Osteoblast (primary cell): ENCODE results near the gene SKOR2. TPM values are rescaled to one million over a fixed set of nuclear protein-coding genes. Genes with fewer than 3 reads are reported as not detected.

ENCODE experiments used
- DNase-seq: peaks from one replicate; pipeline ENCODE4 v3.0.0; 2011; ENCODE audit warnings: low spot score, mixed read lengths; ENCODE audit not compliant: insufficient read length; ENCODE audit errors: missing footprints
- H2AFZ ChIP-seq: 2 replicates; pipeline ENCODE4 v1.6.0; 2011; ENCODE audit warnings: mild to moderate bottlenecking, low read length
- H3K27ac ChIP-seq: 2 replicates; pipeline ENCODE4 v1.5.1; 2011; ENCODE audit warnings: mild to moderate bottlenecking, low read depth, low read length, moderate library complexity
- H3K27me3 ChIP-seq: 2 replicates; pipeline ENCODE4 v1.6.0; 2012; ENCODE audit warnings: mild to moderate bottlenecking, control low read depth, inconsistent platforms, low read length, moderate library complexity; ENCODE audit not compliant: insufficient read depth
- H3K36me3 ChIP-seq: 2 replicates; pipeline ENCODE4 v1.5.1; 2011; ENCODE audit warnings: mild to moderate bottlenecking, low read length, control low read depth, moderate library complexity; ENCODE audit not compliant: insufficient read depth
- H3K4me1 ChIP-seq: 2 replicates; pipeline ENCODE4 v1.5.1; 2011; ENCODE audit warnings: mild to moderate bottlenecking, low read length, control low read depth, moderate library complexity; ENCODE audit not compliant: insufficient read depth
- H3K4me2 ChIP-seq: 2 replicates; pipeline ENCODE4 v1.6.0; 2011; ENCODE audit warnings: mild to moderate bottlenecking, low read length; ENCODE audit not compliant: insufficient read depth
- H3K4me3 ChIP-seq: fragments of 200-600 bp; sonication (generic); 3 replicates; pipeline ENCODE4 v1.5.1; 2012; ENCODE audit warnings: mild to moderate bottlenecking, low read length, inconsistent platforms; ENCODE audit not compliant: insufficient read depth
- H3K79me2 ChIP-seq: 2 replicates; pipeline ENCODE4 v1.6.0; 2012; ENCODE audit warnings: mild to moderate bottlenecking, low read length, control low read depth, inconsistent platforms; ENCODE audit not compliant: insufficient read depth
- H3K9me3 ChIP-seq: 2 replicates; pipeline ENCODE4 v1.5.1; 2011; ENCODE audit warnings: low read depth, low read length, control low read depth
- H4K20me1 ChIP-seq: 2 replicates; pipeline ENCODE4 v1.6.0; 2012; ENCODE audit warnings: mild to moderate bottlenecking, low read length, control low read depth; ENCODE audit not compliant: insufficient read depth
- total RNA-seq: library from RNA; depleted of rRNA; stranded (reverse); fragments of >200 nt; gene quantifications from 2 replicates; pipeline ENCODE4 v1.2.3, GENCODE V29; 2012
- TF ChIP-seq, protein P1 (sequence below): IDR thresholded peaks from 2 replicates; pipeline ENCODE4 v1.5.1; 2011; ENCODE audit warnings: mild to moderate bottlenecking, low read depth, low read length, moderate library complexity; ENCODE audit errors: extremely low read depth

SKOR2 gene
- total RNA-seq, 1 donor: not detected

DNA sequence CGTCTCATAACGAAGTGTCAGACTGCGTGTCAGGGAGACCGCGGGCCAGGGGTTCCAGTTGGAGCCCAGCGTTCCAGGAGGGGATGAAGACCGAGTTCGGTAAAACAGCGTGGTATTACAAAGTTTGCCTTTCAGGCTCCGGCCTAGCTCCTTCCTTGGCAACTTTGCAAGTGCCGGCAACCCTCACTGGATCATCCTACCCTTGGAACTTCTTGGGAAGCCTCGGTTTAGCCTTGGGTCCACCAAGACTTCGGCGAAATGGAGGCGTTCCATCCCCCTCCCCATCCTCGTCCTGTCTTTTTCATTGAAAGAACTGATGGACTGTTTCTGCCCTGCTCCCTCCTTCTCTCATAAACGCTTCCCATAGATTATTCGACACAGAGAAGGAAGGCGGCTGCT lies 10.4 kb upstream of the SKOR2 start:
- Histone ChIP-seq H3K27me3 (peaks cover 40% of the 10 kb centered on the region), H3K36me3 (no peaks in the 10 kb centered on the region), H3K4me1 (no peaks in the 10 kb centered on the region), H3K4me3 (no peak overlapping the region), H3K4me2 (no peak overlapping the region), H3K79me2 (no peaks in the 10 kb centered on the region), H2AFZ (no peak overlapping the region), H4K20me1 (no peaks in the 10 kb centered on the region), H3K27ac (no peak overlapping the region), H3K9me3 (no peaks in the 10 kb centered on the region)
- DNase-seq: peak; percentile 34
- TF ChIP-seq, protein P1, sequence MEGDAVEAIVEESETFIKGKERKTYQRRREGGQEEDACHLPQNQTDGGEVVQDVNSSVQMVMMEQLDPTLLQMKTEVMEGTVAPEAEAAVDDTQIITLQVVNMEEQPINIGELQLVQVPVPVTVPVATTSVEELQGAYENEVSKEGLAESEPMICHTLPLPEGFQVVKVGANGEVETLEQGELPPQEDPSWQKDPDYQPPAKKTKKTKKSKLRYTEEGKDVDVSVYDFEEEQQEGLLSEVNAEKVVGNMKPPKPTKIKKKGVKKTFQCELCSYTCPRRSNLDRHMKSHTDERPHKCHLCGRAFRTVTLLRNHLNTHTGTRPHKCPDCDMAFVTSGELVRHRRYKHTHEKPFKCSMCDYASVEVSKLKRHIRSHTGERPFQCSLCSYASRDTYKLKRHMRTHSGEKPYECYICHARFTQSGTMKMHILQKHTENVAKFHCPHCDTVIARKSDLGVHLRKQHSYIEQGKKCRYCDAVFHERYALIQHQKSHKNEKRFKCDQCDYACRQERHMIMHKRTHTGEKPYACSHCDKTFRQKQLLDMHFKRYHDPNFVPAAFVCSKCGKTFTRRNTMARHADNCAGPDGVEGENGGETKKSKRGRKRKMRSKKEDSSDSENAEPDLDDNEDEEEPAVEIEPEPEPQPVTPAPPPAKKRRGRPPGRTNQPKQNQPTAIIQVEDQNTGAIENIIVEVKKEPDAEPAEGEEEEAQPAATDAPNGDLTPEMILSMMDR: no peak

DNA sequence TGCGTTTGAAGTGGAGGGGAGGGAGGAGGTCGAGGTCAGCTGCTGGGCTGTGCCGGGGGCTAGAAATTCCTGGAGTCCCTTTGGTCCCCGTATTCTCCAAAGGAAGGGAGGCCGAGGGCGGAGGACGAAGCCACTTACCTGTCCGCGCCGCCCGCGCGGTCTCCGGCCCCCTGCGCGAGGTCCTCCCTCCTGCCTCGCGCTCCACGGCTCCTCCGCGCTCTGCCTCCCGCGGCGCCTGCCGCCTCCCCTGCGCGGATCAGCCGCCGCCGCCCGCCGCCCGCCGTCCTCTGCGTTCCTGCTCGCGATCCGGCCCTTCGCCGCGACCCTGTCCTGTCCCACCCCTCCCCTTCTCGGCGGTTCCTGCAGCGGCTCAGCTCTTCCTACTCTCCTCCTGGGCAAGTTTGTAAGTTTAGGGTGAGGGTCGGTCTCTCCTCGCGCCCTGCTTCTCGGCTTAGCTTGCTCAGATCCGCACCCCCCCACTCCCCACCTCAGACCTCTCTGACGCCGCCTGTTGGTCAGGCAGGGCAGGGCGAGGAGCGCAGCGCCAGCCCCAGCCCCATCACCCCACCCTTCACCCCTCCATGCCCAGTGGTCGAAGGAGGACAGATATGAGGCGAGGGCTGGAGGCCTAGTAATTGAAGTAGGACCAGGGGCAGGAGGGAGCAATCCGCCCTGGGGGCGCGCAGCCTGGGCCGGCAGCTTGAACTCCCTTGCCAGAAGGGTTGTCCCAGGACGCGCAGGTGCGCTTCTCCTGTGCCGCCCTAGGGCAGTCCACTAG lies 9.7 kb upstream of the SKOR2 start:
- no peaks in the 10 kb centered on the region for H3K79me2 ChIP-seq

DNA sequence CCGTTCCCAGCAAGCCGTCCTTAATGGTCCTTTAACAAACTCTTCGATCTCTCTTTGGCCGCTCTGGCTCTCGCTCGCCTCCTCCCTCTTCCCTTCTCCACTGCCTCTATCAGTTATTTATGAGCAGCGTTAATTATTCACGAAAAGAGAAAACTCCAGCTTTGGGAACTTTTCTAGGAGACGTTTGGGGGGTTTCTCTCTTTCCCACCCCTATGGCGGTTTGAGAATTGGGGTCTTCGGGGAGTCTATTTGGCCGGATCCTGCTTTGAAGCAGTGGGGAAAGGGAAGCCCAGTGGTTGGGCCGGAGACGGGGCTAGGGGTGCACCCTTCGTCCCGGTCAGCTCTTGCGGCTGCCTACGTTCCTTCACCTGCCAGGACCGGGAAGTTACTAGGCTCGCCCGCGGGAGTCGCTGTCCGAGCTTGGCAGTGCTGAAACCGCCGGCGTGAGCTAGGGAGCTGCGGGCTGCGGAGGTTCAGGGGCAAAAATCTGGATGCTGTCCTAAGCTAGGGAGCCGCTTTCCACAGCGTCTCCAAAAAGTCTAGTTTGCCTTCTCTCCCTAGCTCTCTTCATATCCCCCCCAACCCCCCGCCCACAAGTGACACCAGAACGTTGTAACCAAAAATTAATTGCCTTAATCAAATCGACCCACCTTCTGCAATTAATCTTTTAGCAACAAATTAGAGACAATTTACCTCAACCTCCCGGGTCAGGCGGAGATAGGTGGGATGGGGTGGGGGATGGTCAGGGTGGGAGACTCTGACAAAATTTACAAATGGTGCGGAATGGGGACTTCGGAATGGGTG lies 8.9 kb upstream of the SKOR2 start:
- no peak for DNase-seq
- TF ChIP-seq, protein P1: no peak
- Histone ChIP-seq H2AFZ (no peak overlapping the region), H3K27me3 (peaks cover 40% of the 10 kb centered on the region), H4K20me1 (no peaks in the 10 kb centered on the region), H3K4me2 (no peak overlapping the region), H3K79me2 (no peaks in the 10 kb centered on the region), H3K9me3 (no peaks in the 10 kb centered on the region), H3K4me3 (no peak overlapping the region), H3K4me1 (no peaks in the 10 kb centered on the region), H3K36me3 (no peaks in the 10 kb centered on the region), H3K27ac (no peak overlapping the region)

More for the DNA sequence above, 9.7 kb upstream of the SKOR2 start:
- Histone ChIP-seq H3K9me3 (no peaks in the 10 kb centered on the region), H3K4me1 (no peaks in the 10 kb centered on the region), H3K4me2 (no peak overlapping the region), H3K36me3 (no peaks in the 10 kb centered on the region), H4K20me1 (no peaks in the 10 kb centered on the region), H2AFZ (no peak overlapping the region), H3K4me3 (no peak overlapping the region), H3K27me3 (peaks cover 40% of the 10 kb centered on the region), H3K27ac (no peak overlapping the region)
- TF ChIP-seq, protein P1: no peak
- DNase-seq: no peak

DNA sequence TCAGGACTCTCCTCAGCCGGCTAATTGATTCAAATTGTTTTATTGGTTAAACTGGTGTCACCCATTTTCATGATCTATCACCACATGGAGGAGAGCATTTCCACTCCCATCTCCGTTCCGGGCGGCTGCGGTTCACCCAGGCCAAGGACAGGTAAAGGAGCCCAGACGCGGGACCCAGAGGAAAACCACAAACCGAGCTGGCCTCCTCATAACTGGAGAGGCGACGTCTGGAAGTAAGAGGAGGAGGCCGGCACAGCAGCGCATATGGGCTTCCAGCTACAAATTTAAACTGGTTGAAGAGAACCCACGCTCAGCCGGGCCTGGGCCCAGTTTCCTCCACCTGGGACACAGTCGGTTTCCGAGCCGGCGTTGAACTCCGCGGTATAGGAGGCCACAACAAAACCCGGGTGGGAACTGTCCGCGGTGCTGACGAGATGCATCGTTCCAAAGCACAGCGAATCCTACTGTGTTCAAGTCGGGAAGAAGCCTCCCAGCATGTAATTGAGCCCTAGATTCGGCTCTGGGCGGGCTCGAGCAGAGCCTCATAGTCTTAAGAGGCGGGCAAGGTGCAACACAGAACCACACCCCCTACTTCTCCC lies 3.0 kb upstream of the SKOR2 start:
- Histone ChIP-seq H3K4me1 (no peaks in the 10 kb centered on the region), H3K27me3 (peaks cover 49% of the 10 kb centered on the region), H3K79me2 (no peaks in the 10 kb centered on the region), H3K4me3 (no peak overlapping the region), H4K20me1 (no peaks in the 10 kb centered on the region), H3K9me3 (no peaks in the 10 kb centered on the region), H3K4me2 (no peak overlapping the region), H3K36me3 (no peaks in the 10 kb centered on the region), H3K27ac (no peak overlapping the region), H2AFZ (no peak overlapping the region)
- TF ChIP-seq, protein P1: no peak
- DNase-seq: peak; percentile 79
